SK-N-SH treated with all-trans-retinoic acid at 6 μM for 48 hours (cell line): Measurements from ENCODE around the gene IQSEC1.

ENCODE experiments used
- ZC3H10 ChIP-seq: fragments of 250-450 bp; sonication (Bioruptor Pico); IDR thresholded peaks from 2 replicates; pipeline ENCODE4 v1.5.1; 2021; ENCODE audit warnings: mild to moderate bottlenecking, moderate library complexity
- ZFP3 ChIP-seq: fragments of 250-450 bp; sonication (Bioruptor Pico); IDR thresholded peaks from 2 replicates; pipeline ENCODE4 v1.5.0; 2020; ENCODE audit warnings: mild to moderate bottlenecking, moderate library complexity
- ZFP30 ChIP-seq: fragments of 450-650 bp; formaldehyde crosslinking; IDR thresholded peaks from 2 replicates; pipeline ENCODE4 v1.5.0; 2022; ENCODE audit warnings: mild to moderate bottlenecking, moderate library complexity
- ZNF70 ChIP-seq: fragments of 450-650 bp; formaldehyde crosslinking; IDR thresholded peaks from 2 replicates; pipeline ENCODE4 v1.5.0; 2020; ENCODE audit warnings: mild to moderate bottlenecking, moderate library complexity
- TF ChIP-seq, protein P1 (sequence below): fragments of 250-450 bp; sonication (Bioruptor Pico); IDR thresholded peaks from 2 replicates; pipeline ENCODE4 v1.8.0; 2020; ENCODE audit warnings: mild to moderate bottlenecking, moderate library complexity, borderline replicate concordance
- TF ChIP-seq, protein P2 (sequence below): fragments of 250-450 bp; sonication (Bioruptor Pico); IDR thresholded peaks from 2 replicates; pipeline ENCODE4 v1.5.1; 2020; ENCODE audit warnings: low read depth, mild to moderate bottlenecking, moderate library complexity
- TF ChIP-seq, protein P3 (sequence below): fragments of 250-450 bp; sonication (Bioruptor Pico); IDR thresholded peaks from 2 replicates; pipeline ENCODE4 v1.5.1; 2021; ENCODE audit warnings: mild to moderate bottlenecking, moderate library complexity
- TF ChIP-seq, protein P4 (sequence below): fragments of 250-450 bp; sonication (Bioruptor Pico); IDR thresholded peaks from 2 replicates; pipeline ENCODE4 v1.8.0; 2021; ENCODE audit warnings: low read depth, mild to moderate bottlenecking, moderate library complexity, borderline replicate concordance

DNA sequence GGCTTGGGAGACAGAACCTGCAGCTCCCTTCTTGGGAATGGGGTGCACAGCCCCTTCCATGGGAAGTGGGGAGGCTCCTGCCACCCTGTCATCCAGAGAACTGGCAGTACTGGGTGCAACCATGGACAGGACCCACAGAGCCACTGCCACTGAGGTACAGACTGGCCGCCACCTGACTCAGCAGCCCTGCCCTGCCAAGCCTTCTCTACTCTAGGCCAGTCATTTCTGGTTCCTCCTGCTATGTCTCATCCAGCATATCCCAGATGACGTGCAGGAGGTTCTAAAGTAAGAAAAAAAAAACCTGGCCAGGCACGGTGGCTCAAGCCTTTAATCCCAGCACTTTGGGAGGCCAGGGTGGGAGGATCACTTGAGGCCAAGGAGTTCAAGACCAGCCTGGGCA, 155.0 kb downstream of the IQSEC1 start:
- TF ChIP-seq ZC3H10 (CRISPR knock-in tag) (no peak), ZNF70 (CRISPR knock-in tag) (no peak), ZFP30 (CRISPR knock-in tag) (no peak), ZFP3 (CRISPR knock-in tag) (no peak)
- TF ChIP-seq, protein P1, sequence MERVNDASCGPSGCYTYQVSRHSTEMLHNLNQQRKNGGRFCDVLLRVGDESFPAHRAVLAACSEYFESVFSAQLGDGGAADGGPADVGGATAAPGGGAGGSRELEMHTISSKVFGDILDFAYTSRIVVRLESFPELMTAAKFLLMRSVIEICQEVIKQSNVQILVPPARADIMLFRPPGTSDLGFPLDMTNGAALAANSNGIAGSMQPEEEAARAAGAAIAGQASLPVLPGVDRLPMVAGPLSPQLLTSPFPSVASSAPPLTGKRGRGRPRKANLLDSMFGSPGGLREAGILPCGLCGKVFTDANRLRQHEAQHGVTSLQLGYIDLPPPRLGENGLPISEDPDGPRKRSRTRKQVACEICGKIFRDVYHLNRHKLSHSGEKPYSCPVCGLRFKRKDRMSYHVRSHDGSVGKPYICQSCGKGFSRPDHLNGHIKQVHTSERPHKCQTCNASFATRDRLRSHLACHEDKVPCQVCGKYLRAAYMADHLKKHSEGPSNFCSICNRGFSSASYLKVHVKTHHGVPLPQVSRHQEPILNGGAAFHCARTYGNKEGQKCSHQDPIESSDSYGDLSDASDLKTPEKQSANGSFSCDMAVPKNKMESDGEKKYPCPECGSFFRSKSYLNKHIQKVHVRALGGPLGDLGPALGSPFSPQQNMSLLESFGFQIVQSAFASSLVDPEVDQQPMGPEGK: no peak
- TF ChIP-seq, protein P2, sequence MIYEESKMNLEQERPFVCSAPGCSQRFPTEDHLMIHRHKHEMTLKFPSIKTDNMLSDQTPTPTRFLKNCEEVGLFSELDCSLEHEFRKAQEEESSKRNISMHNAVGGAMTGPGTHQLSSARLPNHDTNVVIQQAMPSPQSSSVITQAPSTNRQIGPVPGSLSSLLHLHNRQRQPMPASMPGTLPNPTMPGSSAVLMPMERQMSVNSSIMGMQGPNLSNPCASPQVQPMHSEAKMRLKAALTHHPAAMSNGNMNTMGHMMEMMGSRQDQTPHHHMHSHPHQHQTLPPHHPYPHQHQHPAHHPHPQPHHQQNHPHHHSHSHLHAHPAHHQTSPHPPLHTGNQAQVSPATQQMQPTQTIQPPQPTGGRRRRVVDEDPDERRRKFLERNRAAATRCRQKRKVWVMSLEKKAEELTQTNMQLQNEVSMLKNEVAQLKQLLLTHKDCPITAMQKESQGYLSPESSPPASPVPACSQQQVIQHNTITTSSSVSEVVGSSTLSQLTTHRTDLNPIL (CRISPR knock-in tag): no peak
- TF ChIP-seq, protein P3, sequence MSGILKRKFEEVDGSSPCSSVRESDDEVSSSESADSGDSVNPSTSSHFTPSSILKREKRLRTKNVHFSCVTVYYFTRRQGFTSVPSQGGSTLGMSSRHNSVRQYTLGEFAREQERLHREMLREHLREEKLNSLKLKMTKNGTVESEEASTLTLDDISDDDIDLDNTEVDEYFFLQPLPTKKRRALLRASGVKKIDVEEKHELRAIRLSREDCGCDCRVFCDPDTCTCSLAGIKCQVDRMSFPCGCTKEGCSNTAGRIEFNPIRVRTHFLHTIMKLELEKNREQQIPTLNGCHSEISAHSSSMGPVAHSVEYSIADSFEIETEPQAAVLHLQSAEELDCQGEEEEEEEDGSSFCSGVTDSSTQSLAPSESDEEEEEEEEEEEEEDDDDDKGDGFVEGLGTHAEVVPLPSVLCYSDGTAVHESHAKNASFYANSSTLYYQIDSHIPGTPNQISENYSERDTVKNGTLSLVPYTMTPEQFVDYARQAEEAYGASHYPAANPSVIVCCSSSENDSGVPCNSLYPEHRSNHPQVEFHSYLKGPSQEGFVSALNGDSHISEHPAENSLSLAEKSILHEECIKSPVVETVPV (CRISPR knock-in tag): no peak
- TF ChIP-seq, protein P4, sequence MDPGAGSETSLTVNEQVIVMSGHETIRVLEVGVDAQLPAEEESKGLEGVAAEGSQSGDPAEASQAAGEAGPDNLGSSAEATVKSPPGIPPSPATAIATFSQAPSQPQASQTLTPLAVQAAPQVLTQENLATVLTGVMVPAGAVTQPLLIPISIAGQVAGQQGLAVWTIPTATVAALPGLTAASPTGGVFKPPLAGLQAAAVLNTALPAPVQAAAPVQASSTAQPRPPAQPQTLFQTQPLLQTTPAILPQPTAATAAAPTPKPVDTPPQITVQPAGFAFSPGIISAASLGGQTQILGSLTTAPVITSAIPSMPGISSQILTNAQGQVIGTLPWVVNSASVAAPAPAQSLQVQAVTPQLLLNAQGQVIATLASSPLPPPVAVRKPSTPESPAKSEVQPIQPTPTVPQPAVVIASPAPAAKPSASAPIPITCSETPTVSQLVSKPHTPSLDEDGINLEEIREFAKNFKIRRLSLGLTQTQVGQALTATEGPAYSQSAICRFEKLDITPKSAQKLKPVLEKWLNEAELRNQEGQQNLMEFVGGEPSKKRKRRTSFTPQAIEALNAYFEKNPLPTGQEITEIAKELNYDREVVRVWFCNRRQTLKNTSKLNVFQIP: no peak
